ENCODE results near the gene LRMDA. TPM values are rescaled to one million over a fixed set of nuclear protein-coding genes. Genes with fewer than 3 reads are reported as not detected.

Gene LRMDA
- total and polyA plus RNA-seq, 2 of the 8 experiments (the other 6 are each of a cell fraction or from before 2014, with no cell fraction given), result 0.86 to 2.8 TPM

DNA sequence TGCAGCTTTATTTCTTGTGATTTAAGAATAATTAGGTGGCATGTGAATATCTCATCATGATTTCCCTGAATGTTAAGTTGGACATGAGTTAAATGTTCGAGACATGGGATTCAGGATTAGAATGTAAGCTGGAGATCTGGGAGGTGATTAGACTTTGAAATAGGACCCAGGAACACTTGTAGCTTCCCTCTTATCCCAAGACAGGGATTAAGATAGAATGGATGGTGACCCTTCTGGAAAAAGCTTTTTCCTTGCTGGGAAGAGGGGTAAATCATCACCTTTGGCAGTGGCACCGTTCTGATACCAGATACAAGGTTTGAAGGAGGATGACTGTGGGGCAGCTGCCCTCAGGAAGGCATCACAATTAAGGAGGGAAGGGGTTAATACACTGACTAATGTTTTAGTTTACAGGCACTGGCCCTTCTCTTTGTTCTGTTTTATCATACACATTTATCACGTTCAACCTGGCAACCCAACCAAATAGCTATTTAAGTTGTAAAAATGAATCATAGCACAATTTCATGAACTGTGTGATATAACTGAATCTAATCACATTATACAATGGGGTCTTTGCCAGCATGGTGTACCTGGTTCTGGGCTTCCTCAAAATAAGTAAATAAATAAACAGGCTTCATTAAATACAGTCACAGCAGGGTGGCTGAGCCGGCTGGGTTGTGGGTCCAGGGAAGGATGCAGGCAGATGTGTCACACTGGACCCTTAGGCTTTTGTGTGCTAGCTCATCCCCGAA lies 212.7 kb downstream of the LRMDA start:
- Histone ChIP-seq H2BK20ac (ENCODE audit: low read length) (no peak overlapping the region), H3K14ac (ENCODE audit: insufficient read length) (no peak overlapping the region), H3K4me2 (ENCODE audit: insufficient read depth in 1 of 2, low read depth in 2 of 2, low read length in 2 of 2) (no peak overlapping the region), H3K4me1 (replicated peaks in 1 of 4; ENCODE audit: control insufficient read depth in 3 of 4, insufficient read depth in 4 of 4, low read length in 3 of 4) (no peaks in the 10 kb centered on the region), H4K8ac (ENCODE audit: extremely low read depth, insufficient read depth, low read length) (no peak overlapping the region), H4K5ac (ENCODE audit: insufficient read length, low read depth, low read length) (no peak overlapping the region), H3K23ac (ENCODE audit: insufficient read length) (no peak overlapping the region), H3K9ac (replicated peaks in 1 of 4; ENCODE audit: extremely low read depth in 1 of 4, low read depth in 3 of 4, low read length in 3 of 4) (no peak overlapping the region), H2BK15ac (ENCODE audit: low read length) (no peak overlapping the region), H3K27ac (ENCODE audit: low read depth, low read length) (no peak overlapping the region), H4K91ac (replicated peaks; ENCODE audit: insufficient read length, low read length) (no peak overlapping the region), H3K9me3 (ENCODE audit: insufficient read depth in 2 of 2, low read depth in 1 of 2, low read length in 1 of 2) (no peaks in the 10 kb centered on the region), H3K36me3 (ENCODE audit: control insufficient read depth in 2 of 4, insufficient read depth in 4 of 4, low read length in 3 of 4) (no peaks in the 10 kb centered on the region), H3K56ac (replicated peaks; ENCODE audit: insufficient read length, low read depth, low read length) (no peak overlapping the region), H3K79me2 (ENCODE audit: control insufficient read depth in 1 of 2, insufficient read depth in 2 of 2, low read length in 2 of 2) (no peaks in the 10 kb centered on the region), H2BK120ac (replicated peaks; ENCODE audit: low read depth, low read length) (no peak overlapping the region), H2AK5ac (ENCODE audit: low read depth, low read length) (no peak overlapping the region), H3K27me3 (replicated peaks in 1 of 4; ENCODE audit: control insufficient read depth in 3 of 4, extremely low read depth in 1 of 4, insufficient read depth in 3 of 4, low read length in 3 of 4) (peaks cover 0 to 2% (median under 1%) of the 10 kb centered on the region in 4 experiments; a peak in 3 of 7 replicates), H3K23me2 (ENCODE audit: low read depth, low read length) (no peaks in the 10 kb centered on the region; the same call in 1 of the 2 replicates), H3K18ac (ENCODE audit: extremely low read depth, low read length) (no peak overlapping the region), H3K79me1 (ENCODE audit: low read depth, low read length) (no peaks in the 10 kb centered on the region), H2AFZ (ENCODE audit: low read length) (no peak overlapping the region), H2BK12ac (ENCODE audit: low read depth, low read length) (no peak overlapping the region), H4K20me1 (replicated peaks in 1 of 2; ENCODE audit: control insufficient read depth in 1 of 2, insufficient read depth in 2 of 2, low read length in 2 of 2) (no peaks in the 10 kb centered on the region), H3K4me3 (ENCODE audit: extremely low read depth in 1 of 4, insufficient read depth in 2 of 4, low read depth in 3 of 4, low read length in 4 of 4) (no peak overlapping the region), H2BK5ac (ENCODE audit: low read depth, low read length) (no peak overlapping the region), H3K4ac (replicated peaks; ENCODE audit: insufficient read length, low read depth, low read length) (no peak overlapping the region)
- no peak for FAIRE-seq
- 82% methylated on average over 5 of the region's 5 CpGs; no CpG with 5 or more reads in 1 of the 2 experiments for WGBS, 2 experiments (ENCODE audit: extremely low coverage in 1 of 2, insufficient coverage in 1 of 2, insufficient read length in 1 of 2, insufficient replicate concordance in 2 of 2, low coverage in 1 of 2, low lambda C conversion rate in 2 of 2, missing lambda C conversion rate in 1 of 2)
- ChIA-PET POLR2A (ENCODE audit: partially characterized antibody) (no interaction called here), CTCF (ENCODE audit: partially characterized antibody) (interaction anchor here (0.7 to 2.3 kb wide), 8 partner anchors 8 to 249 kb away, joined by 3 to 6 read pairs (median 3); partner anchors contain the start of gene ZNF503)
- no peak for DNase-seq (ENCODE audit: low read depth in 1 of 2, low spot score in 2 of 2)
- TF ChIP-seq EZH2 (IDR thresholded peaks at IDR 0.05; ENCODE audit: low read depth, low read length, severe bottlenecking), result no peak
- TF ChIP-seq SP2 (IDR thresholded peaks at IDR 0.05; ENCODE audit: low read length), result no peak
